ENCODE results near the gene ARID3A. TPM values are rescaled to one million over a fixed set of nuclear protein-coding genes. Genes with fewer than 3 reads are reported as not detected.

The ARID3A gene
- total and polyA plus RNA-seq, 9 donors = 1.1 to 8.1 (median 4.5) TPM

DNA sequence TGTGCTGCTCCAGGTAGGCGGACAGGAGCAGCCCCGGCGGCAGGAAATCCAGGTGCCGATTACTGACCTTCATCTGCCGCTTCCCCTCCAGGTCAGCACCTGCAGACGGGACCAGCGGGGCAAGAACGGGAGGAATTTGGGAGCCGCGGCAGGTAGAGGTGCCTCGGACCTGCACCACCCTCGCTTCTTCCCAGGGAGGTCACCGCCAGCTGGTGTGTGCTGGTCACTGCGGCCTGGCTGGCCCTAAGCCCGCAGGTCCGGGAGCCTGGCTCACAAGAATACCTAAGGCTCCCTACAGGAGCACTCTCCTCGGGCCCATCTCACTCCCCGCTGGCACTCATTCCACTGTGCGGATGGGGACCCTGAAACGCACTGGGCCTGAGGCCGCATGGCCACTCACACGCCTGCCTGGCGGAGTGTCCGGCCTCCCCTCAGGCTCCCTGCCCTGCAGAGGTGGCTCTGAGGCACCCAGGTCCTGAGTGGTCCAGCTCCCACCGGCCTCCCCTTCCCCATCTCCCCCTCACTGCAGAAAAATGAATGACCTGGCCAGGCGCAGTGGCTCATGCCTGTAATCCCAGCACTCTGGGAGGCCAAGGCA is 28.3 kb upstream of the ARID3A start:
- Histone ChIP-seq H3K4me1 (ENCODE audit: insufficient read depth) (no peaks in the 10 kb centered on the region), H3K9me3 (no peaks in the 10 kb centered on the region), H3K27me3 (no peaks in the 10 kb centered on the region), H3K27ac (no peak overlapping the region), H3K4me3 (no peak overlapping the region), H3K36me3 (no peaks in the 10 kb centered on the region)
- TF ChIP-seq EP300 (IDR thresholded peaks at IDR 0.05) = no peak
- TF ChIP-seq POLR2A (IDR thresholded peaks at IDR 0.05) = no peak
- no peak for TF ChIP-seq CTCF (IDR thresholded peaks at IDR 0.05)
- DNase-seq = no peak
- WGBS, 3 donors = 88 to 90% (median 89%) methylated on average over 26 of the region's 26 CpGs
- intact Hi-C loops (cut with DNase I) = loop anchor here in 1 of 4 donors (10.0 kb wide), 1 partner anchor 233 kb away; the partner anchor contains the start of gene RNF126

DNA sequence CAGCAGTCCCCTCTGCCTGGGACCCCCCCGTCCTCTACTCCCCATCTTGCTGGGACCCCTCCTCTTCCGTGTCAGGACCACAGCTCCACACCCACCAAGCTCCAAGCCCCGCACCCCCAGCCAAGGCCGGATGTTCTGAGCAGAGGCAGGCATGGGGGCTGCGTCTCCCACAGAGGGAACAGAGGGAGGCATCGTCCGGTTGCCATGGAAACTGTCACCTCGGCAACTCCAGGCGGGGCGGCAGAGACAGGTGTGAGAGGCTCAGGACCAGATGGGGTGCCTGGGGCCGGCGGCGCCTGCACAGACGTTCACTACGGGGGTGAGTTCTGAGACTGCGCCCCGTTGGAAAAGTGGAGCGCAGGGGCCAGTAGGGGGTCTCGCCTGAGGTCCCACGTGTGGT is 27.2 kb upstream of the ARID3A start:
- Histone ChIP-seq H3K36me3 (no peaks in the 10 kb centered on the region), H3K27me3 (no peaks in the 10 kb centered on the region), H3K27ac (no peak overlapping the region), H3K4me1 (ENCODE audit: insufficient read depth) (no peaks in the 10 kb centered on the region), H3K4me3 (no peak overlapping the region), H3K9me3 (no peaks in the 10 kb centered on the region)
- no peak for DNase-seq
- WGBS, 3 donors = 65 to 78% (median 69%) methylated on average over 20 of the region's 20 CpGs
- intact Hi-C loops (cut with DNase I) = loop anchor here in 1 of 4 donors (10.0 kb wide), 1 partner anchor 234 kb away; the partner anchor contains the start of gene RNF126
- TF ChIP-seq POLR2A (IDR thresholded peaks at IDR 0.05) (no peak), CTCF (IDR thresholded peaks at IDR 0.05) (no peak), EP300 (IDR thresholded peaks at IDR 0.05) (no peak)

DNA sequence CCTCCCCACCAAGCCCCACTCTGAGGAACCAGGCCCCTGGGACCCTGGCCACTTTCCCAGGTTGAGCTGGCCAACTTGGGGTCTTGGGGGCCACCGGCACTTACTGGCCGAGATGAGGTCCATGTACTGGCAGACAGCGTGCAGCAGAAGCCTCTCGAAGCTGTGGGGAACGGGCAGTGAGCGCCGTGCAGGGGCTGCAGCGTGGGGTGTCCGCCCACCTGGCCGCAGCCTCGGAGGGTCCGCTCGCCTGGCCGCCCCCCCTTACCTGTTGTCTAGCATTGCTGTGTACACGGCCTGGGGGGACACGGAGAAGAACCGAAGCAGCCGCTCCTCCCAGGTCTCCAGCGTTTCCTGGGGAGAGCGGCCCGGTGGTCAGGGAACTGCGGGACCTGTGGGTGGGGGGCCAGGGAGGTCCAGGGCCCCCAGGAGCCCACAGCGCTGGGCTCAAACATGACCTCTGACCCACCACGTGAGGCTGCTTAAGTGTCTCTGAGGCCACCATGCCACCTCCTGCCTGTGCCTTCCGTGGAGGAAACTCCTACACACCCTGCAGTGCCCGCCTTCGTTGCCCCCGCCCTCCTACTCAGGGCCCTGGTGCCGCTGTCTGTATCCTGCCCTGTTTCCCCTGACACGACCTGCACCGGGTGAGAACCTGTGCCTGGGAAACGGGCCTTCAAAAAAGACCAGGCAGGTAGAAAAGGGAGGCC is 26.3 kb upstream of the ARID3A start:
- 85 to 90% (median 86%) methylated on average over 31 to 32 of the region's 32 CpGs for WGBS, 3 donors
- no peak for DNase-seq
- H3K9me3 ChIP-seq = no peaks in the 10 kb centered on the region
- no peaks in the 10 kb centered on the region for H3K36me3 ChIP-seq
- no peak overlapping the region for H3K27ac ChIP-seq
- H3K4me3 ChIP-seq = no peak overlapping the region
- TF ChIP-seq POLR2A (IDR thresholded peaks at IDR 0.05) (no peak), CTCF (IDR thresholded peaks at IDR 0.05) (no peak), EP300 (IDR thresholded peaks at IDR 0.05) (no peak)
- no peaks in the 10 kb centered on the region for H3K4me1 ChIP-seq (ENCODE audit: insufficient read depth)
- H3K27me3 ChIP-seq = no peaks in the 10 kb centered on the region
- intact Hi-C loops (cut with DNase I) = loop anchor here in 1 of 4 donors (10.0 kb wide), 1 partner anchor 235 kb away; the partner anchor contains the start of gene RNF126

DNA sequence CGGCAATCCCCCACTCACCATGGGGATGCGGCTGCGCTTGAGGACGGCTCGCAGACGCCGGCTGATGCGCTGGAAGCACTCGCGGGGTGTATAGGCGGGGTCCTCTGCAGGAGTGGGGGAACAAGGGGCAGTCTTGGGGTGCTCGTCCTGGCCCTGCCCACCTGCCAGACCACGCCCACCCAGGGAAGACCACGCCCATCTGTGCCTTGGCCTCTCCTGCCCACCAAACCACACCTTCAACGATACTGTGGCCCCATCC is 25.9 kb upstream of the ARID3A start:
- no peak overlapping the region for H3K4me3 ChIP-seq
- no peak for TF ChIP-seq EP300 (IDR thresholded peaks at IDR 0.05)
- TF ChIP-seq CTCF (IDR thresholded peaks at IDR 0.05) = no peak
- TF ChIP-seq POLR2A (IDR thresholded peaks at IDR 0.05) = no peak
- no peaks in the 10 kb centered on the region for H3K9me3 ChIP-seq
- no peak for DNase-seq
- intact Hi-C loops (cut with DNase I) = no loop called here
- no peaks in the 10 kb centered on the region for H3K36me3 ChIP-seq
- H3K4me1 ChIP-seq (ENCODE audit: insufficient read depth) = no peaks in the 10 kb centered on the region
- no peak overlapping the region for H3K27ac ChIP-seq
- H3K27me3 ChIP-seq = no peaks in the 10 kb centered on the region
- 88 to 94% (median 90%) methylated on average over 15 of the region's 15 CpGs for WGBS, 3 donors
